HepG2 (cell line): Measurements from ENCODE around the gene AK6. TPM values are rescaled to one million over a fixed set of nuclear protein-coding genes. Genes with fewer than 3 reads are reported as not detected.

ENCODE experiments used
- AHR ChIP-seq: IDR thresholded peaks from 2 replicates; pipeline ENCODE4 v1.6.1; 2018; ENCODE audit warnings: missing genetic modification reagents, missing compliant biosample characterization
- CAMTA2 ChIP-seq: sonication (generic); formaldehyde crosslinking; IDR thresholded peaks from 2 replicates; pipeline ENCODE4 v1.4.0; 2020; ENCODE audit warnings: mild to moderate bottlenecking, missing genetic modification reagents, borderline replicate concordance
- CEBPB ChIP-seq: IDR thresholded peaks from 2 replicates; pipeline ENCODE4 v1.6.1; 2011; ENCODE audit warnings: low read depth, low read length, improper control_type of control experiment, borderline replicate concordance
- EHMT2 ChIP-seq: fragments of 200-600 bp; sonication (generic); IDR thresholded peaks from 2 replicates; pipeline ENCODE4 v1.7.0; 2017; ENCODE audit warnings: antibody characterized with exemption, low read depth, low read length, borderline replicate concordance
- FIP1L1 ChIP-seq: fragments of 200-400 bp; formaldehyde crosslinking; IDR thresholded peaks from 2 replicates; pipeline ENCODE4 v1.6.1; 2018; ENCODE audit warnings: low read depth, mild to moderate bottlenecking, low read length, moderate library complexity, borderline replicate concordance; ENCODE audit not compliant: insufficient read depth
- HIVEP1 ChIP-seq: sonication (generic); formaldehyde crosslinking; IDR thresholded peaks from 2 replicates; pipeline ENCODE4 v1.4.0; 2020; ENCODE audit warnings: mild to moderate bottlenecking, missing genetic modification reagents
- KDM4B ChIP-seq: sonication (generic); formaldehyde crosslinking; IDR thresholded peaks from 2 replicates; pipeline ENCODE4 v1.4.0; 2020; ENCODE audit warnings: missing genetic modification reagents
- NONO ChIP-seq, 2 experiments: fragments of 450-650 bp in 1 of 2; sonication (generic) in 1 of 2; formaldehyde crosslinking in 1 of 2; IDR thresholded peaks in 1 of 2; conservative IDR thresholded peaks in 1 of 2; 2 replicates each; pipeline versions ENCODE4 v1.6.1 to v1.8.0; 2017 to 2022; ENCODE audit warnings: mild to moderate bottlenecking in 1 of 2, missing genetic modification reagents in 1 of 2, moderate library complexity in 1 of 2
- NPAS2 ChIP-seq: sonication (generic); formaldehyde crosslinking; IDR thresholded peaks from 2 replicates; pipeline ENCODE4 v1.8.0; 2022; ENCODE audit warnings: mild to moderate bottlenecking, missing genetic modification reagents, borderline replicate concordance
- TAF1 ChIP-seq: sonication (generic); formaldehyde crosslinking; IDR thresholded peaks from 2 replicates; pipeline ENCODE4 v1.4.0; 2020; ENCODE audit warnings: missing genetic modification reagents
- TBX3 ChIP-seq: fragments of 450-650 bp; IDR thresholded peaks from 2 replicates; pipeline ENCODE4 v1.6.1; 2017; ENCODE audit warnings: antibody characterized with exemption, mild to moderate bottlenecking, inconsistent platforms, borderline replicate concordance
- ZNF552 ChIP-seq: sonication (generic); formaldehyde crosslinking; IDR thresholded peaks from 2 replicates; pipeline ENCODE4 v1.9.0; 2022; ENCODE audit warnings: missing genetic modification reagents, mild to moderate bottlenecking, borderline replicate concordance
- ZNF83 ChIP-seq: sonication (generic); formaldehyde crosslinking; IDR thresholded peaks from 2 replicates; pipeline ENCODE4 v1.4.0; 2020; ENCODE audit warnings: missing genetic modification reagents, mild to moderate bottlenecking, borderline replicate concordance
- polyA plus RNA-seq, 8 experiments: library from polyadenylated mRNA; depleted of rRNA in 3 of 8; stranded (reverse) in 7 of 8; unstranded in 1 of 8; fragments of >200 nt; fragmentation: Illumina TruSeq in 4 of 8; extraction: Trizol in 4 of 8; gene quantifications; 2 replicates each; pipeline versions ENCODE4 v1.2.1 to v1.2.3, GENCODE V29; 2011 to 2016; ENCODE audit warnings: low read depth in 4 of 8, missing spikeins in 1 of 8, mixed read lengths in 1 of 8; ENCODE audit not compliant: insufficient read depth in 1 of 8
- total RNA-seq, 5 experiments: library from RNA; depleted of rRNA; stranded (reverse); fragments of >200 nt; fragmentation: Illumina TruSeq; extraction: Trizol; gene quantifications; 2 replicates each; pipeline ENCODE4 v1.2.3, GENCODE V29; 2016; ENCODE audit warnings: low read depth in 1 of 5
- TF ChIP-seq, protein P1 (sequence below): sonication (generic); formaldehyde crosslinking; IDR thresholded peaks from 2 replicates; pipeline ENCODE4 v1.4.0; 2020; ENCODE audit warnings: missing genetic modification reagents
- TF ChIP-seq, protein P2 (sequence below): sonication (generic); formaldehyde crosslinking; IDR thresholded peaks from 2 replicates; pipeline ENCODE4 v1.5.0; 2020; ENCODE audit warnings: missing genetic modification reagents
- TF ChIP-seq, protein P3 (sequence below): sonication (generic); formaldehyde crosslinking; IDR thresholded peaks from 2 replicates; pipeline ENCODE4 v1.5.1; 2020; ENCODE audit warnings: missing genetic modification reagents, mild to moderate bottlenecking, borderline replicate concordance

The AK6 gene
- total and polyA plus RNA-seq, 2 of the 13 experiments (the other 11 are each of a cell fraction or from before 2014, with no cell fraction given): 31.1 to 77.2 TPM

DNA sequence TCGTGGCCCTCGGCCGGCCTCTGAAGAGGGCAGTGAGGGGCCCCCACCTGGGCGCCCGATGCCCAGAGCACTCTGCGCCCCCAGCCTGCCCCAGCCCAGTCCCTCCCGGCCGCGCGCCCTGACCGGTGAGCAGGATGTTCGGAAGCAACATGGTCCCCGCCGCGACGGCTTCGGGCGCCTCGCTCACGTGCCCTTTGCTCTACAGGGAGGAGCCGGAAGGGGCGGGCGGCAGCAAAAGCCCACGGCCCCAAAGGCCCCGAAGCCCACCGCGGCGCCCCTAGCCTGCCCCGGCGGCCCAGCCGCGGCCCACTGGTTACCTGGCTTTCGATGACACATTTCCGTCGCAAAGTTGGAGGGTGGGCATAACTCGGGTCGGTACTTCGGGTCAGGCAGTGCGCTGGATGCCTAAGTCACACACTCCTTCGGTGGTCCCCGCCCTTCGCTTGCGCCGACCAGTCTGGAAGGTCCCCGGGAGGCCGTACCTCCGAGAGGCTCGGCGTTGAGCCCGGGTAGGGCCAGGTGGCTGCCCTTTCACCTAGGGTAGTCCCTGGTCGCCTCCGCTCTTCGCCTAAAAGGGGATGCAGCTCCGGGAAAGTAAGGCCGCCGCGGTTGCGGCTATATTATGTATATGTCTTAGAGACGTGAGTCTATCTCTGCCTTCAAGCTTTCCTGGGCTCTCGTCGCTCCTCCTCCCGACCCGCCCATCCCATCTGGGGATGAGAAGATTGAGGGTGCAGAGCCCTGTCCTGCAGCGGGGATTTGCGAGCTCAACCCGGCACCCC is at the start of gene AK6, which contains the start of the genes RAD17 and TAF9 (continued):
- TF ChIP-seq, protein P1, sequence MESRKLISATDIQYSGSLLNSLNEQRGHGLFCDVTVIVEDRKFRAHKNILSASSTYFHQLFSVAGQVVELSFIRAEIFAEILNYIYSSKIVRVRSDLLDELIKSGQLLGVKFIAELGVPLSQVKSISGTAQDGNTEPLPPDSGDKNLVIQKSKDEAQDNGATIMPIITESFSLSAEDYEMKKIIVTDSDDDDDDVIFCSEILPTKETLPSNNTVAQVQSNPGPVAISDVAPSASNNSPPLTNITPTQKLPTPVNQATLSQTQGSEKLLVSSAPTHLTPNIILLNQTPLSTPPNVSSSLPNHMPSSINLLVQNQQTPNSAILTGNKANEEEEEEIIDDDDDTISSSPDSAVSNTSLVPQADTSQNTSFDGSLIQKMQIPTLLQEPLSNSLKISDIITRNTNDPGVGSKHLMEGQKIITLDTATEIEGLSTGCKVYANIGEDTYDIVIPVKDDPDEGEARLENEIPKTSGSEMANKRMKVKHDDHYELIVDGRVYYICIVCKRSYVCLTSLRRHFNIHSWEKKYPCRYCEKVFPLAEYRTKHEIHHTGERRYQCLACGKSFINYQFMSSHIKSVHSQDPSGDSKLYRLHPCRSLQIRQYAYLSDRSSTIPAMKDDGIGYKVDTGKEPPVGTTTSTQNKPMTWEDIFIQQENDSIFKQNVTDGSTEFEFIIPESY (CRISPR knock-in tag): peak; percentile 24; the same call in 1 of the 2 replicates
- no peak for TF ChIP-seq ZNF552 (CRISPR knock-in tag)
- TF ChIP-seq ZNF83: no peak
- TF ChIP-seq FIP1L1: no peak
- no peak; the same call in 1 of the 2 replicates for TF ChIP-seq AHR
- peak; percentile 88 for TF ChIP-seq TAF1 (CRISPR knock-in tag)
- TF ChIP-seq HIVEP1 (CRISPR knock-in tag): peak; percentile 49; the same call in 1 of the 2 replicates
- TF ChIP-seq, protein P2, sequence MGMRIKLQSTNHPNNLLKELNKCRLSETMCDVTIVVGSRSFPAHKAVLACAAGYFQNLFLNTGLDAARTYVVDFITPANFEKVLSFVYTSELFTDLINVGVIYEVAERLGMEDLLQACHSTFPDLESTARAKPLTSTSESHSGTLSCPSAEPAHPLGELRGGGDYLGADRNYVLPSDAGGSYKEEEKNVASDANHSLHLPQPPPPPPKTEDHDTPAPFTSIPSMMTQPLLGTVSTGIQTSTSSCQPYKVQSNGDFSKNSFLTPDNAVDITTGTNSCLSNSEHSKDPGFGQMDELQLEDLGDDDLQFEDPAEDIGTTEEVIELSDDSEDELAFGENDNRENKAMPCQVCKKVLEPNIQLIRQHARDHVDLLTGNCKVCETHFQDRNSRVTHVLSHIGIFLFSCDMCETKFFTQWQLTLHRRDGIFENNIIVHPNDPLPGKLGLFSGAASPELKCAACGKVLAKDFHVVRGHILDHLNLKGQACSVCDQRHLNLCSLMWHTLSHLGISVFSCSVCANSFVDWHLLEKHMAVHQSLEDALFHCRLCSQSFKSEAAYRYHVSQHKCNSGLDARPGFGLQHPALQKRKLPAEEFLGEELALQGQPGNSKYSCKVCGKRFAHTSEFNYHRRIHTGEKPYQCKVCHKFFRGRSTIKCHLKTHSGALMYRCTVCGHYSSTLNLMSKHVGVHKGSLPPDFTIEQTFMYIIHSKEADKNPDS (CRISPR knock-in tag): no peak; the same call in 1 of the 2 replicates
- TF ChIP-seq CAMTA2 (CRISPR knock-in tag): 0 out of 2 replicates have a peak, but pooled peaks have one; percentile 64
- no peak for TF ChIP-seq NPAS2 (CRISPR knock-in tag)
- TF ChIP-seq CEBPB: no peak
- TF ChIP-seq, protein P3, sequence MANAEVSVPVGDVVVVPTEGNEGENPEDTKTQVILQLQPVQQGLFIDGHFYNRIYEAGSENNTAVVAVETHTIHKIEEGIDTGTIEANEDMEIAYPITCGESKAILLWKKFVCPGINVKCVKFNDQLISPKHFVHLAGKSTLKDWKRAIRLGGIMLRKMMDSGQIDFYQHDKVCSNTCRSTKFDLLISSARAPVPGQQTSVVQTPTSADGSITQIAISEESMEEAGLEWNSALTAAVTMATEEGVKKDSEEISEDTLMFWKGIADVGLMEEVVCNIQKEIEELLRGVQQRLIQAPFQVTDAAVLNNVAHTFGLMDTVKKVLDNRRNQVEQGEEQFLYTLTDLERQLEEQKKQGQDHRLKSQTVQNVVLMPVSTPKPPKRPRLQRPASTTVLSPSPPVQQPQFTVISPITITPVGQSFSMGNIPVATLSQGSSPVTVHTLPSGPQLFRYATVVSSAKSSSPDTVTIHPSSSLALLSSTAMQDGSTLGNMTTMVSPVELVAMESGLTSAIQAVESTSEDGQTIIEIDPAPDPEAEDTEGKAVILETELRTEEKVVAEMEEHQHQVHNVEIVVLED: peak; percentile 78
- TF ChIP-seq EHMT2: no peak
- no peak; the same call in 1 of the 2 replicates for TF ChIP-seq KDM4B (CRISPR knock-in tag)
- TF ChIP-seq TBX3: peak; percentile 75; the same call in 1 of the 2 replicates
- no peak for TF ChIP-seq NONO (IDR thresholded peaks at IDR 0.05)
- peak; percentile 67; the same call in 1 of the 2 replicates for TF ChIP-seq NONO (CRISPR knock-in tag; conservative IDR thresholded peaks at IDR 0.05)
